T-cell (primary cell): ENCODE results near the gene NARS2. TPM values are rescaled to one million over a fixed set of nuclear protein-coding genes. Genes with fewer than 3 reads are reported as not detected.
A peak's percentile ranks its signal among the peaks of the same experiment; 100 is the strongest.

Experiments
- ATAC-seq, 4 experiments: fragments of 200-7000 bp in 3 of 4; fragments of 150-1000 bp in 1 of 4; cut with Tn5 transposase; replicated peaks in 1 of 4; 1 replicate in 3 of 4; 2 replicates in 1 of 4; pipeline ENCODE4 v1.10.0; 2021; ENCODE audit warnings: moderate library complexity in 3 of 4, mild to moderate bottlenecking in 2 of 4, moderate number of reproducible peaks in 1 of 4
- CTCF ChIA-PET, 2 donors: fragments of 300-600 bp; sonication (Branson Sonifier 250); formaldehyde crosslinking; loops; one replicate each; lab custom pipeline; 2022; ENCODE audit warnings: antibody characterized with exemption in 2 of 2; lab: Charles Lee
- POLR2A ChIA-PET, 2 donors: fragments of 300-600 bp; sonication (Branson Sonifier 250); formaldehyde crosslinking; loops; one replicate each; lab custom pipeline; 2022; ENCODE audit warnings: antibody characterized with exemption in 2 of 2; lab: Charles Lee
- DNase-seq, 35 experiments: peaks; one replicate each; pipeline versions ENCODE4 v3.0.0 to v3.0.0-alpha.2; 2013 to 2023
- H3K27ac ChIP-seq: one replicate; pipeline ENCODE4 v1.5.1; 2013; ENCODE audit warnings: low read length
- H3K27me3 ChIP-seq, 2 experiments: replicated peaks in 1 of 2; 1 replicate in 1 of 2; 2 replicates in 1 of 2; pipeline versions ENCODE4 v1.6.1 to v1.7.0; 2013; ENCODE audit warnings: low read length in 1 of 2, mixed read lengths in 1 of 2; ENCODE audit not compliant: control insufficient read depth in 2 of 2, insufficient read depth in 2 of 2; ENCODE audit errors: extremely low read depth in 1 of 2
- H3K36me3 ChIP-seq, 2 donors: 1 replicate in 1 of 2; 2 replicates in 1 of 2; pipeline versions ENCODE4 v1.6.1 to v1.7.0; 2013; ENCODE audit warnings: low read length in 1 of 2; ENCODE audit not compliant: control insufficient read depth in 2 of 2, insufficient read depth in 1 of 2; ENCODE audit errors: extremely low read depth in 1 of 2
- H3K4me1 ChIP-seq, 2 experiments: 1 replicate in 1 of 2; 2 replicates in 1 of 2; pipeline versions ENCODE4 v1.6.1 to v1.7.0; 2013; ENCODE audit warnings: low read length in 2 of 2, mixed read lengths in 1 of 2; ENCODE audit not compliant: insufficient read depth in 2 of 2, control insufficient read depth in 1 of 2; ENCODE audit errors: extremely low read depth in 1 of 2
- H3K4me3 ChIP-seq, 2 donors: 1 replicate in 1 of 2; 2 replicates in 1 of 2; pipeline versions ENCODE4 v1.5.1 to v1.7.0; 2013; ENCODE audit warnings: mild to moderate bottlenecking in 2 of 2, low read length in 1 of 2, moderate library complexity in 1 of 2; ENCODE audit not compliant: control insufficient read depth in 1 of 2; ENCODE audit errors: extremely low read depth in 1 of 2
- H3K9me3 ChIP-seq: 2 replicates; pipeline ENCODE4 v1.7.0; 2013
- H3K27ac Mint-ChIP-seq, 2 donors: one replicate each; pipeline ENCODE4 v1.8.0; 2020 to 2021; ENCODE audit warnings: mild to moderate bottlenecking in 2 of 2, mixed read lengths in 2 of 2
- H3K27me3 Mint-ChIP-seq, 2 donors: one replicate each; pipeline ENCODE4 v1.8.0; 2021 to 2022; ENCODE audit warnings: mixed read lengths in 2 of 2
- H3K36me3 Mint-ChIP-seq: one replicate; pipeline ENCODE4 v1.8.0; 2021; ENCODE audit warnings: mixed read lengths
- H3K4me1 Mint-ChIP-seq, 3 donors: one replicate each; pipeline ENCODE4 v1.8.0; 2020 to 2022; ENCODE audit warnings: mixed read lengths in 3 of 3, mild to moderate bottlenecking in 1 of 3
- H3K4me3 Mint-ChIP-seq, 3 donors: one replicate each; pipeline ENCODE4 v1.8.0; 2020 to 2022; ENCODE audit warnings: mild to moderate bottlenecking in 3 of 3, mixed read lengths in 3 of 3, moderate library complexity in 3 of 3
- H3K9me3 Mint-ChIP-seq, 3 donors: one replicate each; pipeline ENCODE4 v1.8.0; 2020 to 2022; ENCODE audit warnings: mixed read lengths in 3 of 3
- WGBS: methylation state at CpG from one replicate; pipeline ENCODE4 v1.1.5; 2013; ENCODE audit warnings: missing lambda C conversion rate; ENCODE audit not compliant: insufficient coverage; 5-methylcytosine and 5-hydroxymethylcytosine counted together
- total RNA-seq, 35 experiments: library from RNA in 6 of 35; stranded (reverse) in 6 of 35; fragments of 120-200 nt in 1 of 35; gene quantifications; one replicate each; pipeline versions ENCODE4 v1.2.1 to v1.2.4 and lab custom pipeline; 2013 to 2026

The NARS2 gene
- total RNA-seq, 5 donors from 2014 or later (not counting 1 experiment from before 2014, with no cell fraction given), result 12.1 to 17.6 (median 13.3) TPM

GRCh38 chr11:78418584-78419211 lies 156.0 kb downstream of the NARS2 start:
- Histone ChIP-seq H3K36me3 (no peaks in the 10 kb centered on the region), H3K27me3 (peaks cover 0 to 20% of the 10 kb centered on the region in 2 experiments), H3K27ac (no peak overlapping the region), H3K4me3 (peak overlapping the region; percentile 61 to 79), H3K9me3 (no peaks in the 10 kb centered on the region), H3K4me1 (peaks cover 5 to 25% of the 10 kb centered on the region in 2 experiments)
- Mint-ChIP-seq H3K27me3 (peaks cover 18 to 19% of the 10 kb centered on the region in 2 donors), H3K9me3 (no peaks in the 10 kb centered on the region), H3K27ac (peak overlapping the region; percentile 31 to 57), H3K36me3 (no peaks in the 10 kb centered on the region), H3K4me1 (peaks cover 17 to 37% (median 22%) of the 10 kb centered on the region in 3 donors), H3K4me3 (peak overlapping the region; percentile 73 to 82 (median 78))
- CTCF ChIA-PET, result interaction anchor here (0.6 to 5.7 kb wide), 10 partner anchors 9 to 424 kb away, joined by 3 to 62 read pairs (median 4); partner anchors contain the start of genes ALG8 (in 1 of the 2), INTS4 (in 1 of the 2) and NARS2 (in 1 of the 2)
- DNase-seq (peak in 1 of 35 experiments; percentile 6), ATAC-seq (no peak)
- WGBS, result 87% methylated on average over 3 of the region's 11 CpGs
- POLR2A ChIA-PET, result no interaction called here

DNA sequence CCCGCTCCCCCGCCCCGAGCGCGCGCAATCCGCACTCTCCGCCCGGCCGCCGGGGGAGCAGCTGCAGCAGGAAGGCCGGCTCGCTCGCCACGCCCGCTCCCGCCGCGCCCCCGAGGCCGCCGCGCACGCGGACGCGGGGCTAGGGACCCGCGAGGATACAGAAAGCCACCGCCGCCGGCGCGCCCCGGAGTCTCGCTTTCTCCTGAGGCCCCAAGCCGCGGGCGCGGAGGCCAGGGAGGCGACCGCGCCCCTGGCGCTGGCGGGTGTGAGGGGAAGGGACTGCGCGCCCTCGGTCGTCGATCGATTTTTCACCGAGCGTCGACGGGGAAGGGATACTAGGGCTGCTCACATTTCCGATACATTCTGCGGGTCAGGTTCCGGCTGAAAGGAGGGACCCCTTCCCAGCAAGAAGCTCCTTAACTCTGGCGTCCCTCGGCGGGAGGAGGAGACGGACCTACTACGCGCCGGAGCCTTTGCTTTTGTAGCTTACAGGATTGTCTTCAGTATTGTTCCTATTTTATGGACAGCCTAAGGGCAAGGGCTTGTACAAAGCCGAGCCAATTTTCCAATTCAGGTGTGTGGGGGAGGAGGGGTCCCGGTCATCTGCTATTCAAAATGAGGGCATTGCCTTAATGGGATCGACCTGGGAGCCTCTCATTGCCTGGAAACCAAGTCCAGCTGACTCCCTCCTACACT lies 156.6 kb downstream of the NARS2 start:
- H3K9me3 ChIP-seq, result no peaks in the 10 kb centered on the region
- H3K36me3 ChIP-seq, result no peaks in the 10 kb centered on the region
- H3K4me1 Mint-ChIP-seq, result peaks cover 17 to 37% (median 22%) of the 10 kb centered on the region in 3 donors
- H3K4me3 ChIP-seq, result peak overlapping the region; percentile 61 to 79
- H3K27ac ChIP-seq, result no peak overlapping the region
- POLR2A ChIA-PET, result interaction anchor here in 1 of 2 donors (0.7 kb wide), 1 partner anchor 146 kb away, joined by 6 read pairs; no protein-coding TSS in a partner anchor
- H3K27ac Mint-ChIP-seq, result peak overlapping the region; percentile 31 to 57
- ATAC-seq (peak; percentile 78 to 83 (median 80)), DNase-seq (peak; percentile 52 to 86 (median 67))
- H3K36me3 Mint-ChIP-seq, result no peaks in the 10 kb centered on the region
- H3K4me1 ChIP-seq, result peaks cover 5 to 25% of the 10 kb centered on the region in 2 experiments
- under 1% methylated on average over 48 of the region's 68 CpGs for WGBS
- no peaks in the 10 kb centered on the region for H3K9me3 Mint-ChIP-seq
- peak overlapping the region; percentile 73 to 82 (median 78) for H3K4me3 Mint-ChIP-seq
- peaks cover 18 to 19% of the 10 kb centered on the region in 2 donors for H3K27me3 Mint-ChIP-seq
- H3K27me3 ChIP-seq, result peaks cover 0 to 20% of the 10 kb centered on the region in 2 experiments
- CTCF ChIA-PET, result interaction anchor here (0.6 to 5.7 kb wide), 12 partner anchors 10 to 423 kb away, joined by 3 to 62 read pairs (median 3); partner anchors contain the start of genes ALG8 (in 1 of the 2), INTS4 (in 1 of the 2) and NARS2 (in 1 of the 2)

- under 1% methylated on average over 79 of the region's 93 CpGs for WGBS
- Histone ChIP-seq H3K36me3 (no peaks in the 10 kb centered on the region), H3K9me3 (no peaks in the 10 kb centered on the region), H3K4me1 (peaks cover 5 to 25% of the 10 kb centered on the region in 2 experiments), H3K27ac (no peak within 1 kb of the TSS), H3K4me3 (peak within 1 kb of the TSS; percentile 61 to 79), H3K27me3 (peaks cover 0 to 20% of the 10 kb centered on the region in 2 experiments)
- DNase-seq (peak in 22 of 35 experiments; percentile 10 to 52 (median 30)), ATAC-seq (peak; percentile 37 to 48 (median 46))
- peak within 1 kb of the TSS; percentile 87 to 94 (median 94) for H3K4me3 Mint-ChIP-seq
- peaks cover 17 to 37% (median 22%) of the 10 kb centered on the region in 3 donors for H3K4me1 Mint-ChIP-seq
- ChIA-PET CTCF (interaction anchor here (0.5 to 5.7 kb wide), 10 partner anchors 12 to 296 kb away, joined by 3 to 62 read pairs (median 3); partner anchors contain the start of gene NARS2 (in 1 of the 2)), POLR2A (interaction anchor here in 1 of 2 donors (0.7 kb wide), 1 partner anchor 147 kb away, joined by 6 read pairs; no protein-coding TSS in a partner anchor)
- H3K9me3 Mint-ChIP-seq, result no peaks in the 10 kb centered on the region
- H3K27me3 Mint-ChIP-seq, result peaks cover 16 to 19% of the 10 kb centered on the region in 2 donors
- H3K27ac Mint-ChIP-seq, result peak within 1 kb of the TSS; percentile 66 to 86
- no peaks in the 10 kb centered on the region for H3K36me3 Mint-ChIP-seq
Observed at GRCh38 chr11:78417175-78417887, 157.3 kb downstream of the NARS2 start, which contains the start of gene GAB2. TSS of gene GAB2 (minus strand) at chr11:78417820. CDS start at chr11:78417720, 100 bp downstream.

DNA sequence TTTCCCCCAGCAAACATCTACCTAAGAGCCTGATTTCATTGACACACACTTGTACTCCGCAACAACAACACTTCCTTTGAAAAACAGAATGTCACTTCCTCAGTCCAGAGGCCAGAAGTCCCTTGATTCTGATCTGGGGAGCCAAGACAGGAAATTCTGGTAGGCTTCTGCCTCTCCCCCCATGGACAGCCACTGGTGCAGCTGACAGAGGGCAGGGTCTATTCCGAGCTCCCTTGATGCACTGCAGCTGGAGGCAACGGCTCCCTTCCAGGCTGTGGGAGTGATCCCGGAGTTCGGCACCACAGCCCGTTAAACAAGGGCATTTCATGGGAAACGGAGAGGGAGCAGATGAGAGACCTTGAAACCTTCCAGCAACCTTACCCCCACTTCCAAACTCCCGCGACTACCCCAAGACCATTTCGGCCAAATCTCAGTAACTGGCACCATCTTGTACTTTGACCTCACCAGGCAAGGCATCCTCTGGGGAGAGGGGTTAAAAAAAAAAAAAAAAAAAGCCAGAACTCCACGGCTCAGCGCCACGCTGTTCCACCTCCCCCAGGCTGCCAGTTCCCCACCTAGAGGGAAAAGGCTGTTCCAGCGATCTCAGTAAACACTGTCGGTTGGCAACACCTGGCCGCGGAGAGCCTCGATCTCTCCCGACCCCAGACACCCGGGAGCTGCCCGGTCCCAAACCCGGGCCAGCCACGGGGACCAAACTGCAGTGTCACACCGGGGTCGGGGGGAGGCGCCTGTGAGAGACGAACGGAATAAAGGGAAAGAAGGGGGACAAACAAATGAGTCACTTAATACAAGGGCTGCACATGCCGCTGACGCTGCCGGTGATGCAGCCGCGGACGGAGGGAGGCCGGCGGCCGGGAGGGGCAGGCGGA lies 158.1 kb downstream of the NARS2 start:
- Mint-ChIP-seq H3K4me1 (peaks cover 17 to 37% (median 22%) of the 10 kb centered on the region in 3 donors), H3K27ac (peak overlapping the region; percentile 66 to 86), H3K36me3 (no peaks in the 10 kb centered on the region), H3K9me3 (no peaks in the 10 kb centered on the region), H3K4me3 (peak overlapping the region; percentile 87 to 94 (median 94)), H3K27me3 (peaks cover 15 to 16% of the 10 kb centered on the region in 2 donors)
- Histone ChIP-seq H3K9me3 (no peaks in the 10 kb centered on the region), H3K36me3 (no peaks in the 10 kb centered on the region), H3K4me1 (peaks cover 5 to 25% of the 10 kb centered on the region in 2 experiments), H3K27ac (no peak overlapping the region), H3K4me3 (peak overlapping the region; percentile 54 to 64), H3K27me3 (peaks cover 0 to 20% of the 10 kb centered on the region in 2 experiments)
- WGBS, result 13% methylated on average over 25 of the region's 38 CpGs
- ATAC-seq, result peak; percentile 62 to 64 (median 62)
- POLR2A ChIA-PET, result interaction anchor here (0.5 kb wide), 2 partner anchors 70 to 103 kb away, joined by 4 to 5 read pairs; no protein-coding TSS in a partner anchor
- peak; percentile 38 to 80 (median 64) for DNase-seq
- CTCF ChIA-PET, result interaction anchor here (0.6 to 5.7 kb wide), 12 partner anchors 14 to 292 kb away, joined by 3 to 62 read pairs (median 4); partner anchors contain the start of genes ALG8 (in 1 of the 2) and NARS2 (in 1 of the 2)

DNA sequence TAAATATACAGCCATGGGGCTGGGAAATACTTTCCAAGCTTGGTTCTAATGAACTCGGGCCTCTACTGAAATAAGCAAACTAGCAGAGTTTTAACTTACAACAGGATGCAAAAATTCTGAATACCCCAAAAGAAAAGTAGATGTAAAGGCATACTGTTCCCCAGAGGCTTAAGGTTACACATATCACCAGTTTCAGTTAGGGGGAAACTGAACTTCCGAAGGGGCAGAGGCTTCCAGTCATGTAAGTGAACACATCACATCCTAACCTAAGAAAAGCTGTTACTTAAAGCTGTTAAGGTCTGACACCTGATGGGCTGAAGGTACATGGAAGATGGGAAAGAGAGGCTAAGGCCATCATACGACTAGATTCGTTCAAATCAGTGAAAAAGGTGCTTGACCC lies 159.3 kb downstream of the NARS2 start:
- Histone ChIP-seq H3K36me3 (no peaks in the 10 kb centered on the region), H3K4me1 (peaks cover 5 to 20% of the 10 kb centered on the region in 2 experiments), H3K9me3 (no peaks in the 10 kb centered on the region), H3K27ac (no peak overlapping the region), H3K27me3 (peaks cover 0 to 15% of the 10 kb centered on the region in 2 experiments), H3K4me3 (no peak overlapping the region)
- ChIA-PET CTCF (interaction anchor here (0.5 to 5.7 kb wide), 9 partner anchors 10 to 276 kb away, joined by 3 to 62 read pairs (median 4); partner anchors contain the start of gene ALG8 (in 1 of the 2)), POLR2A (interaction anchor here in 1 of 2 donors (0.5 kb wide), 1 partner anchor 272 kb away, joined by 3 read pairs; no protein-coding TSS in a partner anchor)
- peak in 1 of 35 experiments; percentile 6 for DNase-seq
- peaks cover 13 to 29% (median 19%) of the 10 kb centered on the region in 3 donors for H3K4me1 Mint-ChIP-seq
- H3K27me3 Mint-ChIP-seq, result peaks cover 9 to 14% of the 10 kb centered on the region in 2 donors
- ATAC-seq, result no peak
- H3K9me3 Mint-ChIP-seq, result no peaks in the 10 kb centered on the region
- no peaks in the 10 kb centered on the region for H3K36me3 Mint-ChIP-seq
- peak overlapping the region; percentile 5 to 31 (median 22) for H3K4me3 Mint-ChIP-seq
- H3K27ac Mint-ChIP-seq, result no peak overlapping the region
- 92% methylated on average over 2 of the region's 4 CpGs for WGBS
